Neutrophil (primary cell): ENCODE results near the gene CYB5D1.
A peak's percentile ranks its signal among the peaks of the same experiment; 100 is the strongest.

ENCODE experiments used
- H3K27ac ChIP-seq: fragments of 200-600 bp; sonication (generic); 2 replicates; pipeline ENCODE4 v1.5.1; 2016; ENCODE audit warnings: mild to moderate bottlenecking, moderate library complexity
- H3K27me3 ChIP-seq: fragments of 200-600 bp; sonication (generic); 2 replicates; pipeline ENCODE4 v1.6.0; 2016; ENCODE audit warnings: mild to moderate bottlenecking
- H3K36me3 ChIP-seq: fragments of 200-600 bp; sonication (generic); 2 replicates; pipeline ENCODE4 v1.5.1; 2017
- H3K4me1 ChIP-seq, 2 experiments: fragments of 200-600 bp in 1 of 2; sonication (generic) in 1 of 2; 1 replicate in 1 of 2; 2 replicates in 1 of 2; pipeline versions ENCODE4 v1.5.1 to v1.6.1; 2013 to 2016; ENCODE audit warnings: low read depth in 1 of 2, low read length in 1 of 2, mild to moderate bottlenecking in 1 of 2, moderate library complexity in 1 of 2; ENCODE audit not compliant: control insufficient read depth in 1 of 2, insufficient read depth in 1 of 2
- H3K4me3 ChIP-seq, 2 experiments: fragments of 200-600 bp in 1 of 2; sonication (generic) in 1 of 2; 1 replicate in 1 of 2; 2 replicates in 1 of 2; pipeline ENCODE4 v1.5.1; 2013 to 2016; ENCODE audit warnings: low read depth in 1 of 2, low read length in 1 of 2, mild to moderate bottlenecking in 1 of 2, moderate library complexity in 1 of 2
- H3K9me3 ChIP-seq: fragments of 200-600 bp; sonication (generic); 2 replicates; pipeline ENCODE4 v1.5.1; 2016
- TF ChIP-seq, protein P1 (sequence below): fragments of 200-600 bp; sonication (generic); IDR thresholded peaks from 2 replicates; pipeline ENCODE4 v1.5.1; 2016; ENCODE audit warnings: antibody characterized with exemption

CYB5D1 gene

DNA sequence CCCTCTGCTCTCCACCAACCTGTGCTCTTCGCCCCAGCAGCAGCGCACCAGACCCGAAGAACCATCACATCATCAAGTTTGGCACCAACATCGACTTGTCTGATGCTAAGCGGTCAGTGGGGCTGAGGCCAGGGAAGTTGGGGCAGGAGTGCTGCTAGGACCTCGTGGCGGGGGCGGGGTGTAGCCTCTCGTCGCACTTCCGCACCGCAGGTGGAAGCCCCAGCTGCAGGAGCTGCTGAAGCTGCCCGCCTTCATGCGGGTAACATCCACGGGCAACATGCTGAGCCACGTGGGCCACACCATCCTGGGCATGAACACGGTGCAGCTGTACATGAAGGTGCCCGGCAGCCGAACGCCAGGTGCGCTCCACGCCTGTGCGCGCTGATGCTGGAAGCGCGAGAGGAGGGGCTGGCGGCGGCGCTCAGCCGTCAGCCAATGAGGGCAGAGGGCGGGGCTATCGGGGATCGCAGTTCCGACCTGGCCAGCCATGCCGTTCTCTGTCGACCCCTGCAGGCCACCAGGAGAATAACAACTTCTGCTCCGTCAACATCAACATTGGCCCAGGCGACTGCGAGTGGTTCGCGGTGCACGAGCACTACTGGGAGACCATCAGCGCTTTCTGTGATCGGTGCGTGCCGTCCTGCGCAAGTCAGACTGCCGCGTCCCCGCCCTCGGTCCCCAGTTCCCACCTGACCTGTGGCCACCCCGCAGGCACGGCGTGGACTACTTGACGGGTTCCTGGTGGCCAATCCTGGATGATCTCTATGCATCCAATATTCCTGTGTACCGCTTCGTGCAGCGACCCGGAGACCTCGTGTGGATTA, 6.2 kb upstream of the CYB5D1 start:
- H3K4me1 ChIP-seq, result peaks cover 54 to 72% of the 10 kb centered on the region in 2 experiments
- H3K27ac ChIP-seq, result peak overlapping the region; percentile 98
- no peaks in the 10 kb centered on the region for H3K27me3 ChIP-seq
- H3K36me3 ChIP-seq, result peaks cover 100% of the 10 kb centered on the region
- peak overlapping the region in 1 of 2 experiments; percentile 52 for H3K4me3 ChIP-seq
- peaks cover 16% of the 10 kb centered on the region for H3K9me3 ChIP-seq
- TF ChIP-seq, protein P1, sequence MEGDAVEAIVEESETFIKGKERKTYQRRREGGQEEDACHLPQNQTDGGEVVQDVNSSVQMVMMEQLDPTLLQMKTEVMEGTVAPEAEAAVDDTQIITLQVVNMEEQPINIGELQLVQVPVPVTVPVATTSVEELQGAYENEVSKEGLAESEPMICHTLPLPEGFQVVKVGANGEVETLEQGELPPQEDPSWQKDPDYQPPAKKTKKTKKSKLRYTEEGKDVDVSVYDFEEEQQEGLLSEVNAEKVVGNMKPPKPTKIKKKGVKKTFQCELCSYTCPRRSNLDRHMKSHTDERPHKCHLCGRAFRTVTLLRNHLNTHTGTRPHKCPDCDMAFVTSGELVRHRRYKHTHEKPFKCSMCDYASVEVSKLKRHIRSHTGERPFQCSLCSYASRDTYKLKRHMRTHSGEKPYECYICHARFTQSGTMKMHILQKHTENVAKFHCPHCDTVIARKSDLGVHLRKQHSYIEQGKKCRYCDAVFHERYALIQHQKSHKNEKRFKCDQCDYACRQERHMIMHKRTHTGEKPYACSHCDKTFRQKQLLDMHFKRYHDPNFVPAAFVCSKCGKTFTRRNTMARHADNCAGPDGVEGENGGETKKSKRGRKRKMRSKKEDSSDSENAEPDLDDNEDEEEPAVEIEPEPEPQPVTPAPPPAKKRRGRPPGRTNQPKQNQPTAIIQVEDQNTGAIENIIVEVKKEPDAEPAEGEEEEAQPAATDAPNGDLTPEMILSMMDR, result peak; percentile 98

DNA sequence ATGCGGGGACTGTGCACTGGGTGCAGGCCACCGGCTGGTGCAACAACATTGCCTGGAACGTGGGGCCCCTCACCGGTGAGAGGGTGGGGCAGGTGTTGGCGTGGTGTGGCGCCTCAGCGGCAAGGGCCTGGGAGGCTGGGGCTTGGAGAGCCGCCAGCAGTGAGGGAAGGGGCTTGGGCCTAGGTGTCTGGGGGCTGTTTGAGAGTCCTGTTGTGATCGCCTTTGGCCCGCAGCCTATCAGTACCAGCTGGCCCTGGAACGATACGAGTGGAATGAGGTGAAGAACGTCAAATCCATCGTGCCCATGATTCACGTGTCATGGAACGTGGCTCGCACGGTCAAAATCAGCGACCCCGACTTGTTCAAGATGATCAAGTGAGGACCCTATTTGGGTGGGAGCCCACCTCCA, 5.5 kb upstream of the CYB5D1 start:
- TF ChIP-seq, protein P1, result no peak
- Histone ChIP-seq H3K27me3 (no peaks in the 10 kb centered on the region), H3K9me3 (peaks cover 16% of the 10 kb centered on the region), H3K4me1 (peaks cover 57 to 78% of the 10 kb centered on the region in 2 experiments), H3K27ac (peak overlapping the region; percentile 98), H3K36me3 (peaks cover 94% of the 10 kb centered on the region), H3K4me3 (peak overlapping the region in 1 of 2 experiments; percentile 52)

DNA sequence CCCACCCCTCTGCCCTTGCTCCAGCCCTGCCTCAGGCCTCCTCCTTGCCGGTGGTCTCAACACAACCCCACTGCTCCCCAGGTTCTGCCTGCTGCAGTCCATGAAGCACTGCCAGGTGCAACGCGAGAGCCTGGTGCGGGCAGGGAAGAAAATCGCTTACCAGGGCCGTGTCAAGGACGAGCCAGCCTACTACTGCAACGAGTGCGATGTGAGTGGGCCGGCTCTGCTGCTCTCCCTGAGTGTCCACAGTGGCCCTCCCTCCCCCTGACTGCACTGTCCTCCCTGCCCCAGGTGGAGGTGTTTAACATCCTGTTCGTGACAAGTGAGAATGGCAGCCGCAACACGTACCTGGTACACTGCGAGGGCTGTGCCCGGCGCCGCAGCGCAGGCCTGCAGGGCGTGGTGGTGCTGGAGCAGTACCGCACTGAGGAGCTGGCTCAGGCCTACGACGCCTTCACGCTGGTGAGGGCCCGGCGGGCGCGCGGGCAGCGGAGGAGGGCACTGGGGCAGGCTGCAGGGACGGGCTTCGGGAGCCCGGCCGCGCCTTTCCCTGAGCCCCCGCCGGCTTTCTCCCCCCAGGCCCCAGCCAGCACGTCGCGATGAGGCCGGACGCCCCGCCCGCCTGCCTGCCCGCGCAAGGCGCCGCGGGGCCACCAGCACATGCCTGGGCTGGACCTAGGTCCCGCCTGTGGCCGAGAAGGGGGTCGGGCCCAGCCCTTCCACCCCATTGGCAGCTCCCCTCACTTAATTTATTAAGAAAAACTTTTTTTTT, 4.7 kb upstream of the CYB5D1 start:
- Histone ChIP-seq H3K36me3 (peaks cover 86% of the 10 kb centered on the region), H3K27me3 (no peaks in the 10 kb centered on the region), H3K27ac (peak overlapping the region; percentile 98), H3K4me3 (peak overlapping the region in 1 of 2 experiments; percentile 24), H3K9me3 (peaks cover 16% of the 10 kb centered on the region), H3K4me1 (peaks cover 66 to 80% of the 10 kb centered on the region in 2 experiments)
- TF ChIP-seq, protein P1, result no peak

DNA sequence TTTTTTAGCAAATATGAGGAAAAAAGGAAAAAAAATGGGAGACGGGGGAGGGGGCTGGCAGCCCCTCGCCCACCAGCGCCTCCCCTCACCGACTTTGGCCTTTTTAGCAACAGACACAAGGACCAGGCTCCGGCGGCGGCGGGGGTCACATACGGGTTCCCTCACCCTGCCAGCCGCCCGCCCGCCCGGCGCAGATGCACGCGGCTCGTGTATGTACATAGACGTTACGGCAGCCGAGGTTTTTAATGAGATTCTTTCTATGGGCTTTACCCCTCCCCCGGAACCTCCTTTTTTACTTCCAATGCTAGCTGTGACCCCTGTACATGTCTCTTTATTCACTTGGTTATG, 4.1 kb upstream of the CYB5D1 start:
- Histone ChIP-seq H3K36me3 (peaks cover 80% of the 10 kb centered on the region), H3K27me3 (no peaks in the 10 kb centered on the region), H3K27ac (peak overlapping the region; percentile 98), H3K4me3 (no peak overlapping the region), H3K9me3 (peaks cover 16% of the 10 kb centered on the region), H3K4me1 (peaks cover 71 to 85% of the 10 kb centered on the region in 2 experiments)
- TF ChIP-seq, protein P1, result no peak

DNA sequence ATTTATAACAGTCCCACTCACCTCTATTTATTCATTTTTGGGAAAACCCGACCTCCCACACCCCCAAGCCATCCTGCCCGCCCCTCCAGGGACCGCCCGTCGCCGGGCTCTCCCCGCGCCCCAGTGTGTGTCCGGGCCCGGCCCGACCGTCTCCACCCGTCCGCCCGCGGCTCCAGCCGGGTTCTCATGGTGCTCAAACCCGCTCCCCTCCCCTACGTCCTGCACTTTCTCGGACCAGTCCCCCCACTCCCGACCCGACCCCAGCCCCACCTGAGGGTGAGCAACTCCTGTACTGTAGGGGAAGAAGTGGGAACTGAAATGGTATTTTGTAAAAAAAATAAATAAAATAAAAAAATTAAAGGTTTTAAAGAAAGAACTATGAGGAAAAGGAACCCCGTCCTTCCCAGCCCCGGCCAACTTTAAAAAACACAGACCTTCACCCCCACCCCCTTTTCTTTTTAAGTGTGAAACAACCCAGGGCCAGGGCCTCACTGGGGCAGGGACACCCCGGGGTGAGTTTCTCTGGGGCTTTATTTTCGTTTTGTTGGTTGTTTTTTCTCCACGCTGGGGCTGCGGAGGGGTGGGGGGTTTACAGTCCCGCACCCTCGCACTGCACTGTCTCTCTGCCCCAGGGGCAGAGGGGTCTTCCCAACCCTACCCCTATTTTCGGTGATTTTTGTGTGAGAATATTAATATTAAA, 3.6 kb upstream of the CYB5D1 start:
- Histone ChIP-seq H3K4me3 (no peak overlapping the region), H3K4me1 (peaks cover 75 to 84% of the 10 kb centered on the region in 2 experiments), H3K36me3 (peaks cover 74% of the 10 kb centered on the region), H3K27ac (peak overlapping the region; percentile 98), H3K9me3 (peaks cover 16% of the 10 kb centered on the region), H3K27me3 (no peaks in the 10 kb centered on the region)
- TF ChIP-seq, protein P1, result no peak
